ENCODE results near the gene CTNNB1. TPM values are rescaled to one million over a fixed set of nuclear protein-coding genes. Genes with fewer than 3 reads are reported as not detected.

Gene CTNNB1
- total RNA-seq, 4 donors from 2014 or later: 433 to 546 (median 509) TPM

- Histone ChIP-seq H3K27ac (no peak overlapping the region), H3K4me3 (no peak overlapping the region)
Observed at GRCh38 chr3:41248525-41248924, 49.2 kb downstream of the CTNNB1 start.

GRCh38 chr3:41249318-41249717 lies 50.0 kb downstream of the CTNNB1 start:
- Histone ChIP-seq H3K36me3 (peaks cover 0 to 4% (median 0%) of the 10 kb centered on the region in 3 donors), H3K27ac (no peak overlapping the region), H3K4me3 (no peak overlapping the region), H3K27me3 (no peaks in the 10 kb centered on the region), H3K9me3 (no peaks in the 10 kb centered on the region), H3K4me1 (no peaks in the 10 kb centered on the region)
- TF ChIP-seq POLR2A (IDR thresholded peaks at IDR 0.05) (no peak), CTCF (IDR thresholded peaks at IDR 0.05) (no peak)
- no peak for DNase-seq

More at GRCh38 chr3:41248525-41248924, 49.2 kb downstream of the CTNNB1 start:
- DNase-seq: no peak
- no peaks in the 10 kb centered on the region for H3K4me1 ChIP-seq
- H3K9me3 ChIP-seq: no peaks in the 10 kb centered on the region
- TF ChIP-seq CTCF (IDR thresholded peaks at IDR 0.05) (no peak), POLR2A (IDR thresholded peaks at IDR 0.05) (no peak)
- H3K36me3 ChIP-seq: peaks cover 0 to 4% (median 0%) of the 10 kb centered on the region in 3 donors
- H3K27me3 ChIP-seq: no peaks in the 10 kb centered on the region

DNA sequence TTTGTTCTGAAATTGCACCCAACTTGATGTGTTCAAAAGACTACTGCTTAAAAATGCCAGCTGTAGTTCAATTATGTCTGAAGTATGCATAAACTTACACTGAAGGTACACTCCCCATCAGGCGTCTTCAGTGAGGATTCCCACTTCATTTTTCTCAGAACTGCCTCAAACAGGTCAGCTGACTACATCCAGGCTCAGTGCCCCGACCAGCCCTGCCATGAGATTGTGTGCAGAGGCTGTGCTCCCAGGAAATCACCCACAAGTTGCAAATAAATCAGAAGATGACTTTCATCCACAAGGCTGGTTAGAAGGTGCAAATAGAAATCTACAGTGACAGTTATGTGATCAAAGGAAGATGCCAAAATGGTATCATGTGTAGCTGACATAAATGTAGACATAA lies 51.5 kb downstream of the CTNNB1 start:
- DNase-seq: no peak
- TF ChIP-seq CTCF (IDR thresholded peaks at IDR 0.05) (no peak), POLR2A (IDR thresholded peaks at IDR 0.05) (no peak)
- Histone ChIP-seq H3K4me1 (no peaks in the 10 kb centered on the region), H3K4me3 (no peak overlapping the region), H3K27ac (no peak overlapping the region), H3K36me3 (no peaks in the 10 kb centered on the region), H3K27me3 (no peaks in the 10 kb centered on the region), H3K9me3 (no peaks in the 10 kb centered on the region)

- no peaks in the 10 kb centered on the region for H3K9me3 ChIP-seq
- DNase-seq: no peak
- no peaks in the 10 kb centered on the region for H3K4me1 ChIP-seq
- no peak overlapping the region for H3K4me3 ChIP-seq
- no peak overlapping the region for H3K27ac ChIP-seq
- H3K27me3 ChIP-seq: no peaks in the 10 kb centered on the region
- no peak for TF ChIP-seq POLR2A (IDR thresholded peaks at IDR 0.05)
- TF ChIP-seq CTCF (IDR thresholded peaks at IDR 0.05): no peak
- no peaks in the 10 kb centered on the region for H3K36me3 ChIP-seq
Observed at GRCh38 chr3:41251593-41251992, 52.3 kb downstream of the CTNNB1 start.

DNA sequence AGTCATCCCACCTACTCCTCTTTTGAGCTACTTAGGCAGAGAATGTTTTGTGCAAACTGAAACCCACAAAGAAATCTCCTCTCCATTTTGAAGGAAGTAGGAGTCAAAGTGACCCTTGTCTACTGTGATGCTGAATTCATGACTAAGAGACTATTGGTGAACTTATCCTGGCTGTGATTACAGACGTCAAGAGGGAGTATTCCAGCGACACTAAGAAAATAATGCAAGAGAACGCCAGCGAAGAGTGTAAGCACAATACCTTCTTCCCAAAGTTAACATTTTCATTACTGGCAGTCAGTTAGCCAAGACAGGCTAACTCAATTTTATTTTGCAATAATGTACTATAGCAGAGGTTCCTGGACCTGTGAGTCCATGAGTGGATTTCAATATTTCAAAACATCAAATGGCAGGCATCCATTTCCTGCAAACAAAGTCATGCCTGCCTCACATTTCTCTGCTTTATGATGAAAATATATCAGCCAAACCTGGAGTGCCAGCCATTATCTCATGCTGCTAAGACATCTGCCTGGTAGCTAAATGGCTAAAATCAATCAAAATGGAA lies 59.0 kb downstream of the CTNNB1 start:
- H3K9me3 ChIP-seq: no peaks in the 10 kb centered on the region
- no peak for DNase-seq
- H3K4me1 ChIP-seq: no peaks in the 10 kb centered on the region
- H3K27ac ChIP-seq: no peak overlapping the region
- H3K36me3 ChIP-seq: no peaks in the 10 kb centered on the region
- H3K4me3 ChIP-seq: no peak overlapping the region
- no peak for TF ChIP-seq POLR2A (IDR thresholded peaks at IDR 0.05)
- H3K27me3 ChIP-seq: no peaks in the 10 kb centered on the region

GRCh38 chr3:41259449-41260062 lies 60.3 kb downstream of the CTNNB1 start:
- no peaks in the 10 kb centered on the region for H3K4me1 ChIP-seq
- H3K4me3 ChIP-seq: no peak overlapping the region
- no peaks in the 10 kb centered on the region for H3K36me3 ChIP-seq
- no peak overlapping the region for H3K27ac ChIP-seq
- no peaks in the 10 kb centered on the region for H3K27me3 ChIP-seq
- TF ChIP-seq POLR2A (IDR thresholded peaks at IDR 0.05) (no peak), CTCF (IDR thresholded peaks at IDR 0.05) (no peak)
- DNase-seq: no peak
- no peaks in the 10 kb centered on the region for H3K9me3 ChIP-seq

All from Peyer's patch (tissue), 4 donors.